SK-N-SH (cell line): ENCODE results near the gene ZNF264. TPM values are rescaled to one million over a fixed set of nuclear protein-coding genes. Genes with fewer than 3 reads are reported as not detected.

ENCODE experiments used
- CTCF ChIA-PET: fragments of 300-600, 350-600 bp; formaldehyde crosslinking; extraction: SDS; loops from one replicate; lab custom pipeline; 2021; lab: Yijun Ruan, JAX
- POLR2A ChIA-PET: fragments of 350-600 bp; sonication (Branson Sonifier 250); formaldehyde crosslinking; extraction: SDS; loops from one replicate; lab custom pipeline; 2020; ENCODE audit warnings: antibody characterized with exemption, inconsistent platforms; lab: Yijun Ruan, JAX
- DNase-seq: peaks from one replicate; pipeline ENCODE4 v3.0.0; 2012
- H2AFZ ChIP-seq: fragments of 200-600 bp; sonication (generic); 2 replicates; pipeline ENCODE4 v1.8.1; 2016; ENCODE audit warnings: antibody characterized with exemption, mild to moderate bottlenecking, low read depth
- H3F3A ChIP-seq: fragments of 200-600 bp; sonication (generic); replicated peaks from 2 replicates; pipeline ENCODE3; 2016; ENCODE audit warnings: antibody characterized with exemption, mild to moderate bottlenecking; ENCODE audit not compliant: insufficient read depth
- H3K27ac ChIP-seq, 2 experiments: fragments of 200-500 bp in 1 of 2; fragments of 200-600 bp in 1 of 2; sonication (Bioruptor generic) in 1 of 2; sonication (generic), shearing (Covaris generic) in 1 of 2; 2 replicates each; pipeline versions ENCODE4 v1.5.1 to v1.6.1; 2014 to 2016; ENCODE audit warnings: low read depth in 2 of 2, inconsistent platforms in 1 of 2, low read length in 1 of 2, mild to moderate bottlenecking in 1 of 2, mixed read lengths in 1 of 2
- H3K27me3 ChIP-seq: fragments of 200-600 bp; sonication (generic), shearing (Covaris generic); 2 replicates; pipeline ENCODE4 v1.6.1; 2016; ENCODE audit warnings: mixed run types; ENCODE audit not compliant: insufficient read depth
- H3K36me3 ChIP-seq, 2 experiments: fragments of 200-500 bp in 1 of 2; fragments of 200-600 bp in 1 of 2; sonication (Bioruptor generic) in 1 of 2; sonication (generic) in 1 of 2; replicated peaks in 1 of 2; 2 replicates each; pipeline versions ENCODE3 to v1.5.1; 2014 to 2016; ENCODE audit warnings: low read length in 1 of 2, mild to moderate bottlenecking in 1 of 2; ENCODE audit not compliant: insufficient read depth in 2 of 2, control insufficient read depth in 1 of 2
- H3K4me1 ChIP-seq, 2 experiments: fragments of 200-500 bp in 1 of 2; fragments of 200-600 bp in 1 of 2; sonication (Bioruptor generic) in 1 of 2; sonication (generic), shearing (Covaris generic) in 1 of 2; 2 replicates each; pipeline versions ENCODE4 v1.5.1 to v1.6.1; 2014 to 2016; ENCODE audit warnings: low read depth in 1 of 2, low read length in 1 of 2, mixed run types in 1 of 2; ENCODE audit not compliant: insufficient read depth in 2 of 2, control insufficient read depth in 1 of 2
- H3K4me2 ChIP-seq: fragments of 200-600 bp; sonication (generic), shearing (Covaris generic); 2 replicates; pipeline ENCODE4 v1.6.1; 2017; ENCODE audit warnings: mixed run types
- H3K4me3 ChIP-seq, 2 experiments: fragments of 200-500 bp in 1 of 2; fragments of 200-600 bp in 1 of 2; sonication (Bioruptor generic) in 1 of 2; sonication (generic), shearing (Covaris generic) in 1 of 2; 2 replicates each; pipeline versions ENCODE4 v1.5.1 to v1.8.1; 2014 to 2016; ENCODE audit warnings: low read depth in 2 of 2, inconsistent platforms in 1 of 2, low read length in 1 of 2, mild to moderate bottlenecking in 1 of 2, mixed read lengths in 1 of 2, moderate library complexity in 1 of 2
- H3K79me2 ChIP-seq: fragments of 200-600 bp; sonication (generic); 2 replicates; pipeline ENCODE4 v1.8.1; 2017; ENCODE audit warnings: mild to moderate bottlenecking; ENCODE audit not compliant: insufficient read depth
- H3K9ac ChIP-seq: fragments of 200-600 bp; sonication (generic); 2 replicates; pipeline ENCODE4 v1.6.1; 2017; ENCODE audit warnings: mixed run types
- H3K9me2 ChIP-seq: fragments of 200-600 bp; sonication (generic); 2 replicates; pipeline ENCODE4 v1.6.1; 2017; ENCODE audit warnings: mixed run types
- H3K9me3 ChIP-seq: fragments of 200-600 bp; sonication (generic); 2 replicates; pipeline ENCODE4 v1.6.1; 2017; ENCODE audit warnings: mixed run types, mild to moderate bottlenecking, moderate library complexity
- H4K20me1 ChIP-seq: fragments of 200-600 bp; sonication (generic); 2 replicates; pipeline ENCODE4 v1.6.1; 2017; ENCODE audit warnings: mild to moderate bottlenecking, mixed run types; ENCODE audit not compliant: insufficient read depth
- CHD2 ChIP-seq: fragments of 150-350 bp; IDR thresholded peaks from 2 replicates; pipeline ENCODE4 v1.6.1; 2018; ENCODE audit warnings: low read length; ENCODE audit not compliant: partially characterized antibody
- CTCF ChIP-seq: fragments of 200-600 bp; sonication (generic); IDR thresholded peaks from 2 replicates; pipeline ENCODE4 v1.6.1; 2017; ENCODE audit warnings: antibody characterized with exemption, mild to moderate bottlenecking, moderate library complexity
- EZH2phosphoT487 ChIP-seq: fragments of 200-600 bp; sonication (generic); IDR thresholded peaks from 2 replicates; pipeline ENCODE4 v1.6.1; 2017; ENCODE audit warnings: low read depth, mixed run types, mild to moderate bottlenecking, antibody characterized with exemption, moderate library complexity, borderline replicate concordance
- FOXM1 ChIP-seq: IDR thresholded peaks from 2 replicates; pipeline ENCODE4 v1.4.0; 2012; ENCODE audit warnings: low read depth, mild to moderate bottlenecking
- GABPA ChIP-seq: IDR thresholded peaks from 2 replicates; pipeline ENCODE4 v1.4.0; 2012; ENCODE audit warnings: low read depth, mild to moderate bottlenecking
- GATA2 ChIP-seq: sonication (generic); formaldehyde crosslinking; IDR thresholded peaks from 2 replicates; pipeline ENCODE4 v1.5.0; 2020; ENCODE audit warnings: mild to moderate bottlenecking, missing genetic modification reagents
- JUND ChIP-seq: IDR thresholded peaks from 2 replicates; pipeline ENCODE4 v1.4.0; 2012
- NFIC ChIP-seq: IDR thresholded peaks from 2 replicates; pipeline ENCODE4 v1.4.0; 2012; ENCODE audit warnings: borderline replicate concordance
- NRF1 ChIP-seq: IDR thresholded peaks from 2 replicates; pipeline ENCODE4 v1.6.1; 2012; ENCODE audit warnings: low read depth, mild to moderate bottlenecking, low read length
- PBX3 ChIP-seq: IDR thresholded peaks from 2 replicates; pipeline ENCODE4; 2012
- POLR2AphosphoS5 ChIP-seq: IDR thresholded peaks from 2 replicates; pipeline ENCODE4 v1.6.1; 2012; ENCODE audit warnings: low read depth, low read length
- RCOR1 ChIP-seq: fragments of 150-350 bp; IDR thresholded peaks from 2 replicates; pipeline ENCODE4 v1.6.1; 2017; ENCODE audit warnings: antibody characterized with exemption, low read length
- RFX5 ChIP-seq: IDR thresholded peaks from 2 replicates; pipeline ENCODE4 v1.6.1; 2012; ENCODE audit warnings: mild to moderate bottlenecking, improper control_type of control experiment, low read length
- RXRA ChIP-seq: IDR thresholded peaks from 2 replicates; pipeline ENCODE4 v1.4.0; 2012; ENCODE audit warnings: low read depth, mild to moderate bottlenecking, borderline replicate concordance
- TAF1 ChIP-seq: IDR thresholded peaks from 2 replicates; pipeline ENCODE4 v1.6.1; 2012; ENCODE audit warnings: low read depth, mild to moderate bottlenecking, low read length, moderate library complexity, borderline replicate concordance
- TEAD4 ChIP-seq: IDR thresholded peaks from 2 replicates; pipeline ENCODE4 v1.4.0; 2012; ENCODE audit warnings: mild to moderate bottlenecking, borderline replicate concordance; ENCODE audit not compliant: insufficient read depth
- ZBTB33 ChIP-seq: IDR thresholded peaks from 2 replicates; pipeline ENCODE4 v1.4.0; 2012; ENCODE audit warnings: low read depth, borderline replicate concordance
- WGBS: methylation state at CpG from one replicate; pipeline ENCODE4 v1.1.6; 2017; ENCODE audit warnings: low lambda C conversion rate; 5-methylcytosine and 5-hydroxymethylcytosine counted together
- polyA plus RNA-seq, 3 experiments: library from polyadenylated mRNA; depleted of rRNA; stranded (reverse); fragments of >200 nt; gene quantifications; 2 replicates each; pipeline ENCODE4 v1.2.3, GENCODE V29; 2012
- TF ChIP-seq, protein P1 (sequence below): fragments of 150-350 bp; IDR thresholded peaks from 2 replicates; pipeline ENCODE4 v1.6.1; 2017; ENCODE audit warnings: antibody characterized with exemption, low read length, low read depth, borderline replicate concordance
- TF ChIP-seq, protein P2 (sequence below): fragments of 150-350 bp; IDR thresholded peaks from 2 replicates; pipeline ENCODE4 v1.6.1; 2016; ENCODE audit warnings: mild to moderate bottlenecking, low read depth, low read length

ZNF264 gene
- polyA plus RNA-seq, 1 of the 3 experiments (the other 2 are of a cell fraction) = 8.8 TPM

DNA sequence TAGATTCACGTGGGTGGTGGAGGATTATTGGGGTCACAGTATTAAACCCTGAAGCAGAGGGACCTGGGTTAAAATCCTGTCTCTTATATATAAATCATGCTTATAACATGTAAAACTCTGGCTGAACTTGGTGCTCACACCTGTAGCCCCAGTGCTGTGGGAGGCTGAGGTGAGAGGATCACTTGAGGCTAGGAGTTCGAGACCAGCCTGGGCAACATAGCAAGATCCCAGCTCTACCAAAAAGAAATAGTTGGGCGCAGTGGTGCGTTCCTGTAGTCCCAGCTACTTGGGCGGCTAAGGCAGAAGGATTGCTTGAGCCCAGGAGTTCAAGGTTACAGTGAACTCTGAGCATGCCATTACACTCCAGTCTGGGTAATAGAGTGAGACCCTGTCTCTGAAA is 51.5 kb downstream of the ZNF264 start:
- CTCF ChIA-PET = no interaction called here
- H3K4me1 ChIP-seq = peaks cover 10 to 15% of the 10 kb centered on the region in 2 experiments; a peak in 2 of 4 replicates

DNA sequence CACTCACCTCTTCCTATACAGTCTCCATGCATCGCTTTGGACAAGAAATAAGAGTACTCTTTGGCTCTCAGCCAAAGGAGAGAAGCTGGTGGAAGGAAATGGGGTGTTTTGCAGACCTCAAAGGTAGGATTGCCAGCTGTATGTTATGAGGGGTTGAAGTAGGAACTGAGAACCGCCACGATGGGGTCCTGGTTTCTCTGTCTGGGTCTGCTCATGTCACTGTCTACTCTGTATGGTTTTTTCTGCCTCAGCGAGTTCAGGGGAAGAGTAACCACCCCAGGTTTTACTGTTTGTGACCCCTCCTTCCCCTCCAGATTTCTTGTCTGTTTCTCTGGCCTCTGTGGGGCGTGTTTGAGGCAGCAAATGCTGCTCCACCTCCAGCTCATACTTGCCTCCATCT is 53.2 kb downstream of the ZNF264 start:
- H3K4me2 ChIP-seq = no peak overlapping the region
- H3K27ac ChIP-seq = no peak overlapping the region
- H3K79me2 ChIP-seq = peaks cover 71% of the 10 kb centered on the region
- H3K4me1 ChIP-seq = peaks cover 10 to 15% of the 10 kb centered on the region in 2 experiments; a peak in 2 of 4 replicates
- H2AFZ ChIP-seq = no peak overlapping the region
- no peak overlapping the region for H3K9ac ChIP-seq
- no peaks in the 10 kb centered on the region for H4K20me1 ChIP-seq
- no peaks in the 10 kb centered on the region for H3K9me3 ChIP-seq
- no peaks in the 10 kb centered on the region for H3K9me2 ChIP-seq
- no peak overlapping the region for H3K4me3 ChIP-seq
- no peak for DNase-seq
- POLR2A ChIA-PET = no interaction called here
- CTCF ChIA-PET = no interaction called here
- 73% methylated on average over 5 of the region's 5 CpGs for WGBS
- H3K36me3 ChIP-seq = peaks cover 32 to 36% of the 10 kb centered on the region in 2 experiments
- H3F3A ChIP-seq = no peaks in the 10 kb centered on the region
- H3K27me3 ChIP-seq = no peaks in the 10 kb centered on the region
- TF ChIP-seq CHD2 = no peak
- TF ChIP-seq TEAD4 = no peak
- TF ChIP-seq JUND = no peak
- TF ChIP-seq ZBTB33 = no peak
- TF ChIP-seq GATA2 (CRISPR knock-in tag) = no peak
- TF ChIP-seq CTCF = no peak
- TF ChIP-seq RFX5 = no peak
- TF ChIP-seq RCOR1 = no peak
- no peak for TF ChIP-seq NFIC
- no peak for TF ChIP-seq TAF1
- no peak for TF ChIP-seq NRF1
- TF ChIP-seq EZH2phosphoT487 = no peak
- TF ChIP-seq, protein P1, sequence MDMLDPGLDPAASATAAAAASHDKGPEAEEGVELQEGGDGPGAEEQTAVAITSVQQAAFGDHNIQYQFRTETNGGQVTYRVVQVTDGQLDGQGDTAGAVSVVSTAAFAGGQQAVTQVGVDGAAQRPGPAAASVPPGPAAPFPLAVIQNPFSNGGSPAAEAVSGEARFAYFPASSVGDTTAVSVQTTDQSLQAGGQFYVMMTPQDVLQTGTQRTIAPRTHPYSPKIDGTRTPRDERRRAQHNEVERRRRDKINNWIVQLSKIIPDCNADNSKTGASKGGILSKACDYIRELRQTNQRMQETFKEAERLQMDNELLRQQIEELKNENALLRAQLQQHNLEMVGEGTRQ = no peak
- TF ChIP-seq RXRA = no peak
- TF ChIP-seq POLR2AphosphoS5 = no peak
- TF ChIP-seq FOXM1 = no peak

More for the DNA sequence above, 51.5 kb downstream of the ZNF264 start:
- H3K9ac ChIP-seq = no peak overlapping the region
- no peak overlapping the region for H3K27ac ChIP-seq
- H4K20me1 ChIP-seq = no peaks in the 10 kb centered on the region
- H3F3A ChIP-seq = no peaks in the 10 kb centered on the region
- DNase-seq = no peak
- no peak overlapping the region for H2AFZ ChIP-seq
- WGBS = over 99% methylated on average over 5 of the region's 5 CpGs
- no peaks in the 10 kb centered on the region for H3K9me2 ChIP-seq
- TF ChIP-seq GABPA (no peak), NFIC (no peak), CHD2 (no peak), RFX5 (no peak), PBX3 (no peak), RXRA (no peak)
- TF ChIP-seq, protein P2, sequence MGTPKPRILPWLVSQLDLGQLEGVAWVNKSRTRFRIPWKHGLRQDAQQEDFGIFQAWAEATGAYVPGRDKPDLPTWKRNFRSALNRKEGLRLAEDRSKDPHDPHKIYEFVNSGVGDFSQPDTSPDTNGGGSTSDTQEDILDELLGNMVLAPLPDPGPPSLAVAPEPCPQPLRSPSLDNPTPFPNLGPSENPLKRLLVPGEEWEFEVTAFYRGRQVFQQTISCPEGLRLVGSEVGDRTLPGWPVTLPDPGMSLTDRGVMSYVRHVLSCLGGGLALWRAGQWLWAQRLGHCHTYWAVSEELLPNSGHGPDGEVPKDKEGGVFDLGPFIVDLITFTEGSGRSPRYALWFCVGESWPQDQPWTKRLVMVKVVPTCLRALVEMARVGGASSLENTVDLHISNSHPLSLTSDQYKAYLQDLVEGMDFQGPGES = no peak
- H3K4me2 ChIP-seq = peak overlapping the region; percentile 81; the same call in 1 of the 2 replicates
- POLR2A ChIA-PET = no interaction called here
- H3K27me3 ChIP-seq = no peaks in the 10 kb centered on the region
- peaks cover 70% of the 10 kb centered on the region for H3K79me2 ChIP-seq
- H3K4me3 ChIP-seq = no peak overlapping the region
- no peaks in the 10 kb centered on the region for H3K9me3 ChIP-seq
- H3K36me3 ChIP-seq = peaks cover 19 to 29% of the 10 kb centered on the region in 2 experiments
